Fibroblast of pulmonary artery (primary cell): Measurements from ENCODE around the gene VWA3B.

ENCODE experiments used
- DNase-seq: peaks from one replicate; pipeline ENCODE4 v3.0.0-alpha.2; 2010; ENCODE audit warnings: low read depth
- H3K4me3 ChIP-seq: replicated peaks from 2 replicates; pipeline ENCODE4 v1.5.1; 2011; ENCODE audit warnings: low read depth, mild to moderate bottlenecking, control low read depth, low read length, moderate library complexity
- CTCF ChIP-seq: IDR thresholded peaks from 2 replicates; pipeline ENCODE4 v1.5.1; 2011; ENCODE audit warnings: mild to moderate bottlenecking, control low read depth, low read length, inconsistent platforms; ENCODE audit errors: missing control alignments

The VWA3B gene

GRCh38 chr2:98240786-98241398 lies 153.9 kb downstream of the VWA3B start:
- TF ChIP-seq CTCF: no peak
- DNase-seq: no peak
- no peak overlapping the region for H3K4me3 ChIP-seq

- no peak overlapping the region for H3K4me3 ChIP-seq
- TF ChIP-seq CTCF: no peak
- DNase-seq: no peak
Measured at GRCh38 chr2:98241592-98241991, 154.6 kb downstream of the VWA3B start.

GRCh38 chr2:98242003-98242402 lies 155.0 kb downstream of the VWA3B start:
- H3K4me3 ChIP-seq: no peak overlapping the region
- no peak for DNase-seq
- TF ChIP-seq CTCF: no peak

- no peak for TF ChIP-seq CTCF
- no peak for DNase-seq
- no peak overlapping the region for H3K4me3 ChIP-seq
Measured at GRCh38 chr2:98245491-98245890, 158.5 kb downstream of the VWA3B start.

- no peak overlapping the region for H3K4me3 ChIP-seq
- TF ChIP-seq CTCF: no peak
- DNase-seq: no peak
Measured at GRCh38 chr2:98247383-98247782, 160.4 kb downstream of the VWA3B start.

- no peak for DNase-seq
- no peak for TF ChIP-seq CTCF
Measured at GRCh38 chr2:98252038-98252773, 165.2 kb downstream of the VWA3B start.

More at GRCh38 chr2:98252038-98252773, 165.2 kb downstream of the VWA3B start:
- no peak overlapping the region for H3K4me3 ChIP-seq
